H1 (cell line): Measurements from ENCODE around the gene SPINT2. TPM values are rescaled to one million over a fixed set of nuclear protein-coding genes. Genes with fewer than 3 reads are reported as not detected.

ENCODE experiments used
- CTBP2 ChIP-seq: IDR thresholded peaks from 2 replicates; pipeline ENCODE4 v1.7.0; 2011; ENCODE audit warnings: borderline replicate concordance, mild to moderate bottlenecking, moderate library complexity, mixed read lengths, low read length; ENCODE audit not compliant: insufficient read depth, insufficient read length
- RNF2 ChIP-seq: fragments of 200-900, 300-1000 bp; sonication (generic); IDR thresholded peaks from 2 replicates; pipeline ENCODE4 v1.7.1; 2016; ENCODE audit warnings: borderline replicate concordance, low read depth, mild to moderate bottlenecking, antibody characterized with exemption, low read length; ENCODE audit not compliant: poor library complexity, severe bottlenecking; ENCODE audit errors: missing control alignments
- ZNF274 ChIP-seq: IDR thresholded peaks from 2 replicates; pipeline ENCODE4 v1.7.0; 2012; ENCODE audit warnings: low read length, borderline replicate concordance; ENCODE audit errors: extremely low read depth
- polyA plus RNA-seq, 7 experiments: library from polyadenylated mRNA; depleted of rRNA in 3 of 7; stranded (reverse) in 5 of 7; unstranded in 2 of 7; fragments of >200 nt in 5 of 7; fragments of 200-250 nt in 2 of 7; gene quantifications; 1 replicate in 5 of 7; 2 replicates in 1 of 7; 4 replicates in 1 of 7; pipeline versions ENCODE4 v1.2.1 to v1.2.3, GENCODE V29; 2011 to 2013; ENCODE audit warnings: missing spikeins in 2 of 7, mixed read lengths in 2 of 7
- total RNA-seq: library from RNA; stranded (reverse); fragmentation: NEBNext Ultra II Directional; extraction: Animal tissue kit (Norgen Biotek cat#: 25700); gene quantifications from 2 replicates; pipeline ENCODE4 v1.2.1, GENCODE V29; 2021

SPINT2 gene
- total and polyA plus RNA-seq, 2 of the 8 experiments (the other 6 are each of a cell fraction or from before 2014, with no cell fraction given), result 294 to 296 TPM

DNA sequence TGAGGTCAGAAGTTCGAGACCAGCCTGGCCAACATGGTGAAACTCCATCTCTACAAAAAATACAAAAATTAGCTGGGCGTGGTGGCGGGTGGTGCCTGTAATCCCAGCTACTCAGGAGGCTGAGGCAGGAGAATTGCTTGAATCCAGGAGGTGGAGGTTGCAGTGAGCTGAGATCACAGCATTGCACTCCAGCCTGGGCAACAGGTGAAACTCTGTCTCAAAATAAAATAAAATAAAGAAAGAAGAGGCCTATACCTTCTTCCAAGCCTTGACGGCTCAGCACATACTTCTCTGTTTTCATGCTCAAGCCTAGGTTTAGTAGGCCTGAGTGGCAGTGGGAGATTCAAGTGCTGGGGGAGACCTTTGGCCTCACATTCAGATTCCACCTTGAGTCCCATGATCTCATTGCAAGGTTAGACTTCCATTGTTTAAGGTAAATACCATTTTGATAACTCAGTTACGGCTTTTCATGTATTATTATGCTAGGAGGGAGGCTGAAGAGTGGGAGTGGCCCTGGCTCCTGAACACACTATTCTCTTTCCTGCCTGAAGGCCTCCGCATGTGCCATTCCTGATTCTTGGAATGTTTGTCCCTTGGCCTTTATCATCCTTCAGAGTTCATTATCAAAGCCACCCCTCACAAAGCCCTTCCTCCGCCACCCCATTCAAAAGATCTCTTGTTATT, 1.6 kb upstream of the SPINT2 start (continued):
- TF ChIP-seq RNF2 (no peak), CTBP2 (no peak), ZNF274 (no peak)
